Superior temporal gyrus (tissue), 1 donor: Measurements from ENCODE around the gene BCAP29.
A peak's percentile ranks its signal among the peaks of the same experiment; 100 is the strongest.

Experiments used
- DNase-seq: peaks from one replicate; pipeline ENCODE4 v3.0.0-alpha.2; 2016; ENCODE audit errors: extremely low spot score

BCAP29 gene

DNA sequence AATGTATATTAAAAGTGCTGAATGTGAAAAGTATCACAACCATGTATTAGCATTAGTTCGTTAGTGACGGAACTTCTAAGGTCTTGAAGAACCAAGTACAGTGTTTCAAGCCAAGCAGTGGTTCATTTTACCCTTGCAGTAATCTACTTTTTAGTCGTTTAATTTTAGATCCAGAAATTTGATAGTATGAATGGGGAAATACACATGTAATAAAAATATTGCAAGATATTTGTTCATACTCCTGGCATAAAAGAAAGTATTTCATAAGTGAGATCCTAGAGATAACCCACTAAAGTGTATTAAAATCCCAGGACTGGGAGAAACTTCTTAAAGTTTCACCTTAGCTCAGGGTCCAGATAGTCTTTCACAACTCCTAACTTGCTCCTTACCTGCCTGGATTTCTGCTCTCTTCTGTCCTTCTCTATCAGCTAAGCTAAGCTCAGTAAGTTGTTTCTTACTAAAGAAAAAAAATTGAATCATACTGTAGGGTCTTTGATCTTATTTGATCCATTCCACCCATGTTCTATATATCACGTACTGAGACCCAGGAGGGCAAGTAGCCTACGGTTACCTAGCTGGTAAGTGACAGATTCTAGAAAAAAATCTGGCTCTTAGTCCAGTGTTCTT, 1.5 kb downstream of the BCAP29 start:
- no peak for DNase-seq

DNA sequence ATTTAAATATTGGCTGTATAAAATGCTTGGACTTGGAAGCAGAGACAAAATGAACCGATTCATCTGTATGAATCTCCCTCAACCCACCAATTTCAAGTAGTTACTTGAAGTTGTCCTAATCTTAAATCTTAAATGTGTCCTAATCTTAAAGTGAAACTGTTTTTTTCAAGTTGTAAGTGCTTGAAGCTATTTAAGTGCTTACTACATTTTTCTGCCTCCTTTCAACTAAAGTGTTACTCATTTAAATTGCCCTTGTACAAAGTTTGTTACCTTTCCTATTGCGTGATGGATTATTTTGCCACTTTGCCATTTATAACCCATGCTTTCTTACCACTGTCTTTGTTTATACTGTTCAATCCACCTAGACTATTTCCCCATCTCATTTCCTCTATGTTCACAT, 2.8 kb downstream of the BCAP29 start:
- no peak for DNase-seq

DNA sequence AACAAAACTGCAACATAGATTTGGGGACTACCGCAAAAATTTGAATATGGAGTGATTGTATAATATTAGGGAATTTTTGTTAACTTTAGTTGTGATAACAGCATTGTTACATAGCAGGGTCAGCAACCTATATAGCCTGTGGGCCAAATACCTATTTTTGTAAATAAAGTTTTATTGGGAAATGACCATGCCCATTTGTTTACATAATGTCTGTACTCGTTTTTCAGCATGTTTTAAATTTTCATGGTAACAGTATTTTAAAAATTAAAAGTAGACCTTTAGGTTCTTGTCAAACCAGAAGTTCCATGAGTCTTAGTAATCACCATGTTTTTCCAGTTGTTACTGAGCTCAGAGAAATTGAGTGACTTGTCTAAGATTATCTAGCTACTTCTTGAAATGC, 4.7 kb downstream of the BCAP29 start:
- DNase-seq = no peak

DNA sequence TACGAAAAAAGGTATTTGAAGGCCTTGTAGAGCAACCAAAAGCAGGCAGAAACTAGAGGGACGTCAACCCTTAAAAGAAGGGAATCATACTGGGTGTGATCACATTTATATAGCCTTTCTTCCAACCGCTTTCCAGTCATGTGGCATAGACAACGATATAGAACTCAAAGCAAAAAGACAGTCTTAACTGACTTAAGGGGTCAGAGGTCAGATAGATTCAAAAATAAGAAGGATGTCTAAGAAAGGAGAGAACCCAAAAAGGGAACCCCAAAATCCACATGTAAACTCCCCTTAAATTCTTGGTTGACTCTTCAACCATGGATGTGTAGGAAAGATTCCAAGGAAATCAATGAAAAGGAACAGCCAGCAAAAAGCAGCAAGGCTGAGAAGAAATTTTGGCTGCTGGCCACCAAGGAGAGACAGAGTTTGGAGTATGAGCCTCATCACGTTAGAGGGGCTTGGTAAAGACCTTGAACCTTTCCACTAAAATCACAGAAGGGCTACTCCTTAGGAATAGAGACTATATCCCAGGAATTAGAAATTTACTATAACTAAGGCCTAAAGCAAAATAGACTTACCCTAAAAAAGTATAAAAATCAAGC, 8.6 kb downstream of the BCAP29 start:
- DNase-seq = no peak

DNA sequence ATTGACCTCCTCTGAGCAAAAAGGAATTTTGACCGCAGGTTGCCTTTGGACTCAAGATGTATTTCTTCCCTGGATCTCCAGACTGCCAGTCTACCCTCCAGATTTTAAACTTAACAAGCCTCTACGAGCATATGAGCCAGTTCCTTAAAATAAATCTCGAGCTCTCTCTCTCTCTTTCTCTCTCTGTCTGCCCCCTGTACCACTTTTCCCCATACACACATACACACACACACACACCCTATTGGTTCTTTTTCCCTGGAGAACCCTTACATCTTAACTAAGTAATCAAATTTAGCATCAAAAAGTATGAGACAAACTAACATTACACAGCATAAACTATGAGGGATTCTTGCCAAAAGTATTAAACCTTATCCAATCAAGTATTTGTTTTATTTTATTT, 11.4 kb downstream of the BCAP29 start:
- no peak for DNase-seq

DNA sequence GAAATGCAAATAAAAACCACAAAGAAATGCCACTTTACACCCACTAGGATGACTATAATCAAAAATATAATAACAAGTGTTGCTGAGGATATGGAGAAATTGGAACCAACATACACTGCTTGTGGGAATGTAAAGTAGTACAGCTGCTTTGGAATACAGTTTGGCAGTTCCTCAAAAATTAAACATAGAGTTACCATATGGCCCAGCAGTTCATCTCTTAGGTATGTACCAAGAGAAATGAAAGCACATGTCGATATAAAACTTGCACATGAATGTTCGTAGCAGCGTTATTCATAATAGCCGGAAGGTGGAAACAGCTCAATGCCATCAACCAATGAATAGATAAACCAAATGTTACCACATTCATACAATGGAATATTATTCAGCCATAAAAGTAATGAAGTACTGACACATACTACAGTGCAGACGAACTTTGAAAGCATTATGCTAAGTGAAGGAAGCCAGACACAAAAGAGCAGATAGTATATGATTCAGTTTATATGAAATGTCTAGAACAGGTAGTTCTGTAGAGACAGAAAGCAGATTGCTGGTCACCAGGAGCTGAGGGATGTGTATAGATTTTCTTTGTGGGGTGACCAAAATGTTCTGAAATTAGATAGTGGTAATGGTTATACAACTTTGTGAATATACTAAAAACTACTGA, 12.4 kb downstream of the BCAP29 start:
- DNase-seq = no peak

DNA sequence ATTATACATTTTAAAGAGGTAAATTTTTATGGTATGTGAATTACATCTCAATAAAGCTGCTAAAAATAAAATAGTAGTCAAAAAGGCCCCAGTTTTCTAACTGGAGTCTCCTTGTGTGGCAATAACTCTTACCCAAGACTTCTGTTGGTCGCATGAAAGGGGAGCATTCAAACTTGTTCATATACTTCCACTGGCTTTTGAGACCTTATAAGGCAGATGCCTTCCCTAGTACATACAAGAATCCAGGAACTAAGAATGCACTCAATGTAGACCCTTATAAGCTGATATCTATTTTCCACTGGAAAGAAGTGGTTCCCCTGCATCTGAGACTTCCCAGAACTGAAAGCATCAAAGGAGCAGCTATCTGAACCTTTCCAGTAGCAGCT, 13.0 kb downstream of the BCAP29 start:
- DNase-seq = no peak

DNA sequence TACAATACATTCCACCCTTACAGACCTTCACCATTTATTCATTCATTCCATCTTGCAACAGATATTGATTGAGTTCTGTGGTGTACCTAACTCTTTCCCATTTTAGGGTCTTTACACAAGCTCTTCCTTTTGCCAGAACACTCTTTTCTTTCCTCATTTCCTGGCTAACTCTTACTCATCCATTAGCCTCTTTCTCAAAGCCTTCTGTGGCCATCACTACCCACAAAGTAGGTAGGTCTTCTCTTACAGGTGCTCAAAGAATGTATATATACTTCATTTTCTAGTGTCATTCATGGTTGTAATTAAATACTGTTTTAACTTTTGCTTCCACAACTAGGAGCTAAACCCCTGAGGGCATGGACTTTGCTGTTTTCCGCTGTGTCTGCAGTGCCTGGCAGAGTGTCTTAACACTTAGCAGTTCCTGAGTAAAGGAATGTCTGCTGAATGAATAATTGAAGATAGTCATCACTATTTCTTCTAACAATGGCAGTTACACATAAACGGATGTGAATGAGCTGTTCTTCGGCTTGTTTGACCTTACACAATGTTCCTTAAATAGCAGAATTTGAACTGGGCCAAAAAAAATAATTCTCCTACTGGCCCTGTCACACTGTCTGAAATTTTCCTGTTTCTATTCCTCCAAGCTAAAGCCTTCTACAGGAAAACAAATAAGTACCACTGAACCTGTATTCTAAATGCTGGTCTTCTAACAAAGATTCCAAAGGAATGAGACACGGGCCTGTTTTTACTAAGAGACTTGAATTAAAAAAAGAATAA, 15.1 kb downstream of the BCAP29 start:
- DNase-seq = no peak

DNA sequence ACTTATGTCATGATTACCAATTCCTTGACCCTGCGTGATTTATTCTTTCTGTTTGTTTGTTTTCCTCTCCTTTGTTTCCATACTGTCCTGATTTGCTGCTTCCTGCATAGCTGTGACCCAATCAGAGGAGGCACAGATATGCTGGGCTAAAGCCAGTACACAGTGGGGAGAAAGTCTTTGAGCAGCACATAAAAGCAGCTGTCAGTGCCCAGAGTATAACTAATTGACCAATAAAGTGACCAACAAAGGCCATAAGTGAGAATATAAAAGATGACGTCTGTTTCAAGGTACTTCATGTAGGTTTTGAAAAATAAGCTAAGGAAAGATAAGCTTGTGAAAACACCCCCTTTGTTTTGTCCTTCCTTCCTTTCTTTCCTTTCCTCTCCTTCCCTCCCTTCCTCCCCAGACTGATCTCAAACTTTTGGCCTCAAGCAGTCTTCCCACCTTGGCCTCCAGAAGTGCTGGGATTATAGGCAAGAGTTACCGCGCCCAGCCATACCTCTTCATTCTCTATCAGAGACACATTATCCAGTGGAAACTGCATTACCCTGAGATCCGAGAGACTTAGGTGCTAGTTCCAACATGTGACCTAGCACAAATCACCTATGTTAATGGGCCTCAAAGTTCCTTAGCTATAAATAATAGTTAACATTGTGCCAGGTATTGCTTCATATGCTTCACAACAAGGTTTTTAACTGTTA, 17.0 kb downstream of the BCAP29 start:
- DNase-seq = no peak

DNA sequence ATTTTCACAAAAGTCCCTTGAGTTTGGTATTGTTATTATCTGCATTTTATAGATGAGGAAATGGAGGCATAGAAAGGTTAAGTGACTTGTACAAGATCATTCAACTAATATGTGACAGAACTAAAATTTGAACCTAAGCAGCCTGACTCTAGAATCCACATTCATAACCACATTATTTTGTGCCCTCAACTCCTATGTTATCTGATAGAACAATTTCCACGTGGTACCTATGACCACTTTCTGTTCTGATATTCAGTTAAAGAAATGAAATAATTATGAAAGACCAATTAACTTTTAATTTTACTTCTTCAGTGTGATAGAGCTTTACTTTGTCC, 17.5 kb downstream of the BCAP29 start:
- no peak for DNase-seq

DNA sequence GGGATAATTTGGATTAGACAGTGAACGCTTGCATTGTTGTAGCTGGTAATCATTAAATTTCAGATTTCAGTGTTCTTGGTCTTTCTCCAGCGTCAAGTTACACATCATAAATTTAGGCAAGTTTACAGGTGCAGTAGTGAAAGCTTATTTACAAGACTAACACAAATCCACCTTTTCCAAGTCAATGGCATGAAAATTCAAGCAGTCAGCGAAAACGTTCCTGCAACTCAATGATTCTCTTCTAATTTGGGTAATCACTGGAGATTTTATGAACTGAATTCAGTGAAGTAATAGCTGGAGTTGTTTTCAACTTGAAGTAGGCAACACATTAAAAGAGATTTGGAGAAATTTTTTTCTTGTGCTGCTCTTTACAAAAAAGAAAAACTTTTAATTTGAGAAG, 17.9 kb downstream of the BCAP29 start:
- DNase-seq = no peak

DNA sequence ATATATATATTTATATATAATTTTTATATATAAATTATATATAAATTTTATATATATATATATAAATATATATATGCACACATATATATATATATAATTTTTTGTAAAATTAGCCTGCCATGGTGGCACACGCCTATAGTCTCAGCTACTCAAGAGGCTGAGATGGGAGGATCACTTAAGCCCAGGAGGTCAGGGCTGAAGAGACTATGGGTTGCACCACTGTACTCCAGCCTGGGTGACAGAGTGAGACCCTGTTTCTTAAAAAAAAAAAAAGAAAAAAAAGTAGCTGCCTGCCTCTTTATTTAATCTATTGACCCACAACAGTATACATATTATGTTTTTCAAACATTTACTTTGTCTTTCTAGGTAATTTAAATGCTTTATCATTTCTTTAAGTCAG, 19.2 kb downstream of the BCAP29 start:
- no peak for DNase-seq

DNA sequence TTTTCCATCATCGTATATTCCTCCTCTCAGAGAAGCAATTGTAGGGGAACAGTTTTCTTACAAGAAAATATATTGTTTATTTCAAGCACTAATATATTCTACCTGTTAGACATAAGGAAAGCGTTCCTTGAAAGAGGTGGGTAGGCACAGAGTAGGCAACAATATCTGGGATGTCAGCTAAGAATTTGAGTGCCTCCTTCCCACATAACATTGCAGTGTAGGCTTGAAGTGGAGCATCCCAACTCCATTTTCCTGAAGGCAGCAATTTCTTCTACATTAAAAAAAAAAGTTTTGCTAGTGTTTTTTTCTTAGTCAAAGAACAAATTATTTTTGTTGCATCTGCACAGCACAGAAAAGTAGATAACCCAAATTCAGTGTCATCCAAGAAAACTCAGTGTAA, 20.8 kb downstream of the BCAP29 start:
- DNase-seq = no peak

DNA sequence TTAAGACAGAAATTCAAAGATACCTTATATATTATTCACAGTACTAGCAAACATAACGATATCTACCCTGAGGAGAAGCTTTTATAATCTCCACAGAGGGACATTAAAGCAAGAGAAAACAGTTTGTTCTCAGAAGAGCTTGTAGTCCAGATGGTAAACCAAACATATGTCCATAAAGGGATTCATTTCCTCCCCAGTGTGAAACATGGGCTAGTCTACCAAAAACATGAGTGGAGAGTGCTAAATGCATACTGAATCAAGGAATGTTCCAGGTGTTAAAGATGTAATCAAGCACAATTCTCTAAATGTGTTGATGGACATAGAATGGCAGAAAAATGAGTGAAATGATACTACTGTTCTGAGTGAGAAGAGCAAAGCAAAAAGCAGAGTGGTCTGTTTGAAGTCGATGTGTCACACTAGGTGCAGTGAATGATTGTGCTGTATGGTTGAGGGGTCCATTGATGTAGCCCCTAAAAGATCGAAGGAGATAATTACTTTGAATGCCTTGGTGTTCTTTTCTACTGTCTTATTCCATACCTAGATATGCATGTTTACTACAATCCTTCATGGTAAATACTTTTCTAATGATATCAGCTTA, 25.3 kb downstream of the BCAP29 start:
- DNase-seq = peak; percentile 71

DNA sequence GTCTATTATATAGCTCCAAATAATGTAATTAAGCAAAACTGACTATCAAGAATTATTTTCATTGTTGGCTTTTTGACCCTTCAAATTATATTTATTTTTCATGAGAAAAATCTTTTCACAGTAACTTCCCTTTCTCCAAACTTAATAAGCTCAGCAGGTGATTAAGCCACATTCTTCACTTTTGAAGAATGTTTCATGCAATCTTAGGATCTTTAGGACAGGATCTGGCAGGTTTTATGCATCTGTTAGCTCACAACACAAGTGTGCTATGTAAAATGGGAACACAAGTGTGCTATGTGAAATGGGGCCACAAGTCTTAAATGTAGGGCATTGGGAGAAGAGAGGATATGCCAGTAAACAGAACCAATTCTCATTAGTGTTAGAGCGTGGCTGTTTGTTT, 26.3 kb downstream of the BCAP29 start:
- DNase-seq = no peak

DNA sequence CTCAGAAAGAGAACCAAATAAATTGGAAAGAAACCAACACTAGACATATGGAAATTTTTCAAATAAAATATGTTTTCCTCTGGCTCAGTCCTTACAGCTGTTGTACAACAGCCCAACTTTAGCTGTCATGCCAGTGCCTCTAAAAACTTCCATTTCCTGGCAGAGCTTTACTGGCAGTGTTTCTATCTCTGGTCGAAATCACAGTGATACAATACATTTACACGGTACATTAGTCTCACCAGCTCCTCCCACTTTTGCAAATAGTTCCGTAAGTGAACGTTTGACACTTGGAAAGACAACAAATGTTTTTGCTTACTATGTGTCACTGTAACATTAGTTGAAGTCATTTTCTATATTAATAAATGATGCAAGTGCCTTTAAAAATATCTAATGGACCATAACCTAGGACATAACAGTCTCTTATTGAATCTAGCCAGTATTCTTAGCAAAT, 29.8 kb downstream of the BCAP29 start:
- DNase-seq = peak; percentile 16

DNA sequence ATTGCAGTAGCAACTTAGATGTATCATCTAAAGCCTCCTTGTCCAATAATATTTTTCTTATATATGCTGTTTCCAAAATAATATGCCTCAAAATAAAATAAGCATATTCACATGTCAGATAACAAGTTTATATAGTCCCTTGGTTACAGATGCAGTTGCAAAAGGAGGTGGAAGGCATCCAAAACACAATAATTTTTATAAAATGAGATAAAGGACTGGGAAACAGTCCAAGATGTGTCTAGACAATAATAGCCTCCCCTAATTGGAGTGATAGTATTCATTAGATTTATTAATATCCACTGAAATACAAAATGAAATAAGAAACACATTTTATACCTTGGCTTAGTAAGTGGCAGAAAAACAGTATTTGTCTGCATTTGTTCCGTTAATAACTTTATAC, 30.3 kb downstream of the BCAP29 start:
- no peak for DNase-seq

DNA sequence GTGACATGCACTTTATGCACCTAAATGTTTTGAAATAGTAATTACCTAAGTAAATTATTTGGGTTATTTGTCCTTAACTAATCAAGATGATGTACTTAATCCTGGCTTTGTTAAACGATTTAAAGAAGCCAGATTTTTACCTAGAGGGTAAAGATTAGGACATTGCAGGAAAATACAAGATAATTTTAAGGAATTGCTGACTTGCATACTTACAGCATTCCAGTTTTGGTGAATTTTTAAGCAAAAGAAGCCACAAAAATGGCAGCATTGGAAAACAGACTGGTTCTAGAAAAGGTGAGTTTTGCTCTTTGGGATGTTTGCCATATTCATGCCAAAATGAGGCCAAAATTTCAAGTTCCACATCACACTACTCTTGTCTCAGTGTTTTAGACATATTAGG, 33.4 kb downstream of the BCAP29 start:
- no peak for DNase-seq

DNA sequence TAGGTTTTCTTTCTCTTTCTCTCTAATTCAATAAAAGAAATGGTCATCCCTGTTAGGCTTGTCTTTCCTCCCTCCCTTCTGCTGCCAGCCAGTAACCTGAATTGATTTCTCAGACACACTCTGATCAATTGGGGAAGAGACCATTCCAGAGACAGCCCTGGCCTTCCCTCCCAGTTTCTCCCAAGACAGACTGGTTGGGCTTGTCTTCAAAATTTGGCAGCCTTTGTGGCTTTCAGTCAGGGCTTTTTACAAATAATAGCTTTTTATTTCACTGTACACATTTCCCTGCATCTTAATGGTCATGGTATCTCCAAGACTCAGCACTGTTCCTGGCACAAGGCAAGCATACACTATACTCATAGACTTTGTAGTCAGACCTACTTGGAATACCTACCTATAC, 33.9 kb downstream of the BCAP29 start:
- no peak for DNase-seq

DNA sequence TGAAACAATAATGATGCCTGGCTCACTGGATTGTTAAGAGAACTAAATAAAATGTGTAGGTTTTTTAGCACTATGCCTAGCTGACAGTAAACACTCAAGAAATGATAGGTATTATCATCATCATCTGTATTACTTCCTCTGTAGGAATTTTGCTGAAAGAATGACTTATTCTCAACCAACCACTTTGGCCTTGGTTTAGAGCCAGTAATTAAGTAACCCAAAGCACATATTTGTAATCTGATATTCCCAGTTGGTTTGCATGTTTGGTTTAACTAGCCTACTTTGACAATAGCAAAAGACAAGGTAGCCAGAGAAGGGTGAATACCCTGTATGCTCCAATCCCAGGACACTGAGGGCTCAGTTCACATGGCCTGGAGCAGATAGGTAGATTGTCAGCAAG, 34.4 kb downstream of the BCAP29 start:
- no peak for DNase-seq

DNA sequence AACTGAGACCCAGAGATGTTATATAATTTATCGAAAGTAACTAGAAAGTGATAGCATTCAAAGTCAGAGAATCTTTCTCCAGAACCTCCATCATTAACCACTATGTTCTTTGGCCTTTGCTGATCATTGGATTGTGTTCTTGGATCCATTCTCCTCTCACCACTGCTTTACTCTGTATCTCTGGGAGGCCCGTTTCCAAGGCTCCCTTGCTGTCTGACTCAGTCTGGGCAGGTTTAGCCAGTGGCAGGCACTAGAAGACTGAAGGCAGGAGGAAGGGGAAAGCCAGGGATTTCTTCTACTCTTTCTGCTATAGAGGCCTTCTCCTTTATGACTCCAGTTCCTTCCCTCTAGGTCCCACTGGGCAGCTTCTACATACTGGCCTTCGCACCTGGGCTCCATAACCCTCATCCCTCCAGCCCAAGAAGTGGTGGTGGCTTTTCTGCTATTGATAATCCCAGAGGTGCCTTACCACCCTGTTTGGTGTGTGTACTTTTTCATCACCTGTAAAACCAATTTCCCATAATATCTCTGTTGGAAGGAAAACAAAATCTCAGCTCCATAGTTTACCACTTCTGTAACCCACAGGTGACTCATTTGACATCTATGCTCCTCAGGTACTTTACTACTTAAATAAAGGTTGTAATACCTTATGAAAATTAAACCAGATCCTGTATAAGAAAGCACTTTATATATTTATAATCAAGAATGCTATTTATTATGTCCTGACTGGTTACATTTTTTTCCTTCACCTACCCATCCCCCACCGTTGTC, 36.0 kb downstream of the BCAP29 start:
- DNase-seq = no peak
